C4-2B (cell line): Measurements from ENCODE around the gene SH3BP5.

Source experiments
- CTCF ChIP-seq: fragments of 450-650 bp; conservative IDR thresholded peaks from 2 replicates; pipeline ENCODE4 v1.5.1; 2017; ENCODE audit warnings: mild to moderate bottlenecking
- ZFX ChIP-seq: fragments of 450-650 bp; IDR thresholded peaks from 2 replicates; pipeline ENCODE4 v1.6.1; 2017

- TF ChIP-seq CTCF (no peak), ZFX (no peak)
Observed at GRCh38 chr3:15315003-15315402, 17.4 kb downstream of the SH3BP5 start.
